HG03095 (cell line): ENCODE measurements around the gene RAB36.

Source experiments
- ATAC-seq: cut with Tn5 transposase; IDR thresholded peaks from one replicate; pipeline ENCODE4 v1.9.1; 2021; ENCODE audit warnings: moderate library complexity; ENCODE audit not compliant: unreplicated experiment

RAB36 gene

GRCh38 chr22:23157560-23158515 lies 12.6 kb downstream of the RAB36 start:
- no peak for ATAC-seq

GRCh38 chr22:23158516-23159290 lies 13.4 kb downstream of the RAB36 start:
- no peak for ATAC-seq

DNA sequence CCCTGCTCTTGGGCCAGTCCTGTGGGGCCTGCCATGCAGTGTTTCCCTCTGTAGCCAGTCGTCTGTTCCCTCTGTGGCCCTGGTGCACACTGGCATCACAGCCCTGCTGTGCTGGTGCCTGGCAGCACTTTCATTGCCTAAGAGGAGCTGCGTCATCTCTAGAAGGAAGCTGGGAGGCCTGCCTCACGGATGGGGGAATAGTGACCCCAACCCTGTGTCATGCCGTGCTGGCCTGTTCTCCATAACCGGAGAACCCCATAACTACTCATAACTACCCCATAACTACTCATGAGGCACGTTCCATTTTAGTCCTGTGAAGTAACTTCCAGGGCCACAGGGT lies 14.0 kb downstream of the RAB36 start:
- ATAC-seq, result no peak

DNA sequence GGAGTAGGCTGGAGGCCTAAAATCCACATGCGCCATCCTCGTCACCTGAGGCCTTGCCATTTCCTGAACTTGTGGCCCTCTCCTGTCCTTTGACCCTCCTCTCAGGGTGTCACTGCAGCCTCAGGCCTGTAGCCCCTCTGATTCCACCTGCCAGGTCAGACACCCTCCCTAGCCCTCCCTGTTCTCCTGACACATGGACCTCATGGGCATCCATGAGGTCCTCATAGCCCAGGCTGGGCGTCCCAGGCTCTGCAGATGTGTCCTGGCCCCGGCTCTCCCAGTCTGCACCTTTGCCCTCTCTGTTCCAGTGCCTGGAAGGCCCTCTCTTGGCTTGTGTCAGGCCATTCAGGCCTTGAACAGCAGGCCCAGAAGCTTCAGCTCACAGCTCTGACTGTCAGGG lies 15.8 kb downstream of the RAB36 start:
- ATAC-seq, result no peak

DNA sequence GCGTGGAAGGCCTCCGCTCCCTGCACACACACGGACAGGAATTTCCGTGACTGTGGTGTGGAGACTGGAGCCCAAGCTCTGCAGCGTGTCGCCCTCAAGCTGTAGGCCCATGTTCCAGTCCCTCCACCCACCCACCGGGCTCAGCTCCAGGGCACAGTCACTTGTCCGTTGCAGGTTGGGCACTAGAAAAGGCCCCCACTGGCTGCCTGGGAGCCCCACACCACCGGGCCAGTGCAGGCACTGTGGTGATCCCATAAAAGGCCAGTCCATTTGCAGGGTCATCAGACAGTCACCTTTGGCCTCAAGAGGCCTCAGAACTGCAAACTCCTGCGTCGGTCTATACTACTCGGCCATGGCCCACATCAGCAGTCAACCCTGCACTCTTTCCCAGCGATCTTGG lies 16.3 kb downstream of the RAB36 start:
- ATAC-seq, result no peak

- ATAC-seq, result no peak
These were observed 18.4 kb downstream of the RAB36 start for GRCh38 chr22:23163665-23164064.

DNA sequence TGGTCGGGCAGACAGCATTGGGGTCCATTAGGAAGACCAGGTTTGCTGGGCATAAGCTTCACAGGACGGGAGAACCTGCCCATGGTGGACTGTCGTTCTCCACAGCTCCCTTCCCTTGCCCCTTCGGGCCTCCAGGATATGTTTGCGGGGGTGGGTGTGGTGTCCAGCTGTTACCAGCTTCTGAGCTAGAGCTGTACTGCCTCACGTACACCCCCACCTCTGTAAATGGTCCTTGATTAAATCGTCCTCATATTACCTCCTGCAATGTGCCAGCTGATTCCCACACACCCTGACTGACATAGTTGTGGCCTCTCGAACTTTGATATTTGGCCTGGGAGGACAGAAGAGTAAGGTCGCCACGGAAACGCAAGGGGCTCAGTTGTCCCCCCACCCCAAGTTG lies 18.8 kb downstream of the RAB36 start:
- no peak for ATAC-seq

DNA sequence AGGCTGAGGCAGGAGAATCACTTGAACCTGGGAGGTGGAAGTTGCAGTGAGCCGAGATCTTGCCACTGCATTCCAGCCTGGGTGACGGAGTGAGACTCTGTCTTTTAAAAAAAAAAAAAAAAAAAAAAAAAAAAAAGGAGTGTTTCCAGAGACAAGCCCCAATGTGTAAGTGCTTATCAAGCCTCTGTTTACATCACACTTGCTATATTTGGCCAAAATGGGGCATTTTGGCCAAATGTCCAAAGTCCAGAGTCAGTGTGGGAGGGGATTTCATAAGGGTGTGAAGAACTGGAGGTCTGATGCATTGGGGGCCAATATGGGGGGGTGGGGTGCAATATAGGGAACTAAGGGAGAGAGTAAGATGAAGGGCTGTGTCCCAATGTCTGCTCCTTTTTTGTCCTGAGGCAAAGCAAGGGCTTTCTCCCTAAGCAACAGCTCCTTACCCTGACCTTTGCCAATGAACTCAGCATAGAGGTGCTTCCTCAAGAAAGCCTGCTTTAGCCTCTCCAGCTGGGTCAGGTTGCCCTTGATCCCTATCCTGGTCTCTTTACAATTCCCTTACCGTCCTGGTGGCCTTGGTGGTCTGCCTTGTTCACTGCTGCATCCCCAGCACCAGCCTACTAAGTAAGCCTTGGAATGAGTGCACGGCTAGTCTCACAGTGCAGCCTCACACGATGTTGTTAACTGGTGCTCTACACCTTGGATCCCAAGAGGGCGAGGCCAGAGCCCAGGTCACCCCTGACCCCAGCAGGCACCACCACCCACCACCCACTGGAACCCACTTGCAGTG lies 21.0 kb downstream of the RAB36 start:
- no peak for ATAC-seq

- no peak for ATAC-seq
These were observed 21.8 kb downstream of the RAB36 start for GRCh38 chr22:23166841-23167616.

DNA sequence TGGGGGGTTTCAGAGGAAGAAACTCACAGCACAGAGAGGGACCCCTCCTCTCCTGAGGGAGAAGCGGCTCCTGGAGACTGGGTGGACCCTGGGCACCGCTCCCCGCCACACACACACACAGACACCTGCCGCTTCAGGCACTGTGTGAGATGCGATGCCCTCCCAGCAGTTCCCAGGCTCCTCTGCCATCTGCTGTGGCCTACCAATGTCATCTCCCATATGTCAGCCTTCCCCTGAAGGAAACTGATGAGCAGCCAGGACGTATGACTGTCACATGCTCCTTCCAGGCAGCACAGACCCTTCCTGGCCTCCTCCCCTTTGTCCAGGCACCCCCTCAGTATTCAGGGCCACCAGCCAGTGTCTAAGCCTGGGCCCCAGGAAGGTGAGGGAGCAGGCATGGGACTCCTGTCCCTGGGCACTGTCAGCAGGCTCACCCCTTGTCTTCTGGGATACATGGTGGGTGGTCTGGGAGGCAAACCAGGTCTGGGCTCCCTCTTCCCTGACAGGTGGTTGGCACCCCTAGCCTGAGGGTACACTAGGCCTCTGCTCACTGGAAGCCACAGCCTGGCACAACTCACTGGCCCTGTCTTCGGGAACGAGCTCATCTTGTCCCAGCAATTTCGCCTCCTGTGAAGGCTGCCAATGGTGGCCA lies 23.2 kb downstream of the RAB36 start:
- ATAC-seq, result no peak

DNA sequence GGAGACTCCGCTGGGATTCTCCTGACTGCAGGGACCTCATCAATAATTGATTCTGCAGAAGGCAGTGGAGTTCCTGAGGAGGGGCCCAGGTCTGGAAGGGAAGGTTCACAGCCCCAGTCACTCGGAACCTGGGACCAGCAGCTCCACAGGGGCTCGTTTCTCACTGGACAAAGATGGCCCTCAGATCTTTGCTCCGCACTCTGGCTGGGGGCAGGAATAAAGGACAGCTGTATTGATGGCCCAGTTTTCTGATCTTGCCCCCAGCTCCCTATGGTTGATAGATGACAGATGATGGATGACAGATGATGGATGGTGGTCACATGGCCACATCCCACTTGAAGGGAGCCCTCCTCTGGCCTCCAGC lies 23.7 kb downstream of the RAB36 start:
- no peak for ATAC-seq

DNA sequence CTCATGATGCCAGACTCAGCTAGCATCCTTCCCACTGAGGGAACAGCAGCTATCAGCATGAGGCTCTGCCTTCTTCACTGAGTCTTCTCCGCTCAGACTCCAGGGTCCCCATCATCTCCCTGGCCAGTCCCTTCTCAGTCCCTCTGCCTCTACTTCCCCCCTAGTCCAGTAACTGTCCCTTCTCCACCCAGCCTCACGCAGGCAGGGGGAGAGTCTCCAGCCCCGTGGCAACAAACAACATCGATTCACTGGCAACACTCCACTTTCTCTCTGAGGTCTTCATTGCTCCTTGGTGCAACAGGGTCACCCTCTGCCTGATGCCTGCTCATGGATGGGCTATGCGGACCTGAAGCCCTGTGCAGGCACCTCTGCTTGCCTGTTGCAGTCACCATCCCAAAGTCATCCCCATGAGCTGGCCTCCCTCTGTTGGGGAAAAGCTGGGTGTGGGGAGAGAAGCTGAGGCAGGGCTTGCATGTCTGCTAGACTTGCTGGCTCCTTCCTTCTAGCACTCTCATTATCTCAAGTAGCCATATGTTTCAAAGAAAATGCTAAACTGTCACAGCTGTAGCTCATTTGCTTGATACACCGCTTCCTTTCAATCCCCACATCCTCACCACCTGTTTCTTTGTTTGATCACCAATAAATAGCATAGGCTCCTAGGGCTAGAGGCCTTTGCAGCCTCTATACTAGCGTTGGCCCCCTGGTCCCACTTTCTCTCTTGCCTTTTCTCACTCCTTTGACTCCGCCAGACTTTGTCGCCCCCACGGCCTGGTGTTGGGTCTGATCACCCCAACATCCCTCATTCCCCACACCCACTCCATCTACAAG lies 30.8 kb downstream of the RAB36 start:
- ATAC-seq, result no peak

DNA sequence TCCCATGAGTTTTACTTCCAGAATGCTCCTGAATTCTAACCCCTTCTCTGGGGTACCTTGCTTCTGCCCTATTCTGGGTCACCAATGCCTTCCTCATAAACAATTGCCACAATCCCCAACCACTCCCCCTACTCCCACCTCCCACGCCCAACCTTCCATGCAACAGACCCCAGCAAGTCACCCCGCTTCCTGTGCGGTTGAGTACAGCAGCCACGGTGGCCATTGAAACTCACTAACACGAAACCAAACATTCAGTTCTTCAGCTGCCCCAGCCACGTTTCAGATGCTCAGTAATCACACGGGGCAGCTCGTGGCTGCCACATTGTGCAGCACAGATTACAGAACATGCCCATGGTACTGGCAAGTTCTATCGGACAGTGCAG lies 31.4 kb downstream of the RAB36 start:
- no peak for ATAC-seq

GRCh38 chr22:23177197-23177596 lies 31.9 kb downstream of the RAB36 start:
- ATAC-seq, result no peak

DNA sequence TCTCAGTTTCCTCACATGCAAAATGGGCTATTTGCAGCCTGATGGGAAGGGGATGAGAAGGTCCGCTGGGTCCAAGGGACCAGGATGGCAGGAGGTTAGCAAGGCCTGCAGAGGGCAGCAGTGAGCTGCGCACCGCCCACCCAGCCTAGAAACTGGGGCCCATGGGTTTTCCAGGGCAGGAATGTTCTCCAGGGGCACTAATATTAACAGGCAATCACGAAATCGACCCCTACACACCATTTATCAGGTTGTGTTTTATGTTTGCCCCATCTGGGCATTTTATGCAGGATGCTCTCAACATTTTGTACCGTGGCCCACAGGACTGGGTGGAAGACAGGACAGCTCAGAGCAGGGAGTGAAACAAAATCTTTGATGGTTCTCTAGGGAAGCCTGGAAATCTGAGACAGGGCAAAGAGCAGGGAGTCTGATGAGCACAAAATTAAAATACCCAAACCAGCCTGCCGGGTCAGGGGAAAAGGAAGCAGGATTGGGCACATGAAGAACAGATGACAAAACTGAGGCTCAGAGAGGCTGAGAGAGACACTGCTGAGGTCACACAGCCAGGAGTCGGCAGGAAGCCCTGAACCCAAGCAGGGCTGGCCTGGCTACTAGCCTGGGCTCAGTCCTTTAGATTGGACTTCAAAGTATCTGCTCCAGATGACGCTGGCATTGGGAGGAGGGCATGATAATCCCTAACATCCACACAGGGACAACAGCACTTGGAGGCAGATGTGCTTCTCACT lies 33.4 kb downstream of the RAB36 start:
- no peak for ATAC-seq

GRCh38 chr22:23179381-23180299 lies 34.4 kb downstream of the RAB36 start:
- ATAC-seq, result no peak

- ATAC-seq, result no peak
These were observed 35.1 kb downstream of the RAB36 start, which contains the start of gene BCR for GRCh38 chr22:23180301-23180892. Gene BCR (plus strand): TSS chr22:23180509. CDS start chr22:23180961, 452 bp downstream.
